ENCODE measurements around the gene ADGRG7. TPM values are rescaled to one million over a fixed set of nuclear protein-coding genes. Genes with fewer than 3 reads are reported as not detected.

ADGRG7 gene
- total RNA-seq, 2 experiments from 2014 or later, result not detected

GRCh38 chr3:100681496-100681895 is 72.1 kb downstream of the ADGRG7 start:
- no TSS peak for BruUV-seq (replicated peaks)
- Histone ChIP-seq H3K9me3 (ENCODE audit: low read length) (no peaks in the 10 kb centered on the region), H4K20me1 (ENCODE audit: insufficient read depth, low read length) (no peaks in the 10 kb centered on the region), H3K36me3 (ENCODE audit: insufficient read depth, low read length) (no peaks in the 10 kb centered on the region), H3K9me2 (ENCODE audit: insufficient read depth, low read length) (no peaks in the 10 kb centered on the region), H3K4me2 (ENCODE audit: low read length) (no peak overlapping the region), H3K4me1 (ENCODE audit: insufficient read depth, low read length, poor library complexity, severe bottlenecking) (no peaks in the 10 kb centered on the region), H3K27ac (ENCODE audit: low read depth, low read length, poor library complexity, severe bottlenecking) (no peak overlapping the region), H3K4me3 (ENCODE audit: low read depth, low read length, poor library complexity, severe bottlenecking) (no peak overlapping the region), H2AFZ (ENCODE audit: low read length) (no peak overlapping the region), H3K79me2 (ENCODE audit: insufficient read depth, low read depth, low read length) (no peaks in the 10 kb centered on the region)
- DNase-seq (ENCODE audit: low spot score), result no peak
- intact Hi-C loops (cut with micrococcal nuclease; ENCODE audit: unreplicated experiment), result no loop called here
- CTCF ChIA-PET (ENCODE audit: unreplicated experiment), result no interaction called here
- no peak for TF ChIP-seq EZH2phosphoT487 (IDR thresholded peaks at IDR 0.05; ENCODE audit: borderline replicate concordance, low read depth, low read length)
- TF ChIP-seq, protein P1, sequence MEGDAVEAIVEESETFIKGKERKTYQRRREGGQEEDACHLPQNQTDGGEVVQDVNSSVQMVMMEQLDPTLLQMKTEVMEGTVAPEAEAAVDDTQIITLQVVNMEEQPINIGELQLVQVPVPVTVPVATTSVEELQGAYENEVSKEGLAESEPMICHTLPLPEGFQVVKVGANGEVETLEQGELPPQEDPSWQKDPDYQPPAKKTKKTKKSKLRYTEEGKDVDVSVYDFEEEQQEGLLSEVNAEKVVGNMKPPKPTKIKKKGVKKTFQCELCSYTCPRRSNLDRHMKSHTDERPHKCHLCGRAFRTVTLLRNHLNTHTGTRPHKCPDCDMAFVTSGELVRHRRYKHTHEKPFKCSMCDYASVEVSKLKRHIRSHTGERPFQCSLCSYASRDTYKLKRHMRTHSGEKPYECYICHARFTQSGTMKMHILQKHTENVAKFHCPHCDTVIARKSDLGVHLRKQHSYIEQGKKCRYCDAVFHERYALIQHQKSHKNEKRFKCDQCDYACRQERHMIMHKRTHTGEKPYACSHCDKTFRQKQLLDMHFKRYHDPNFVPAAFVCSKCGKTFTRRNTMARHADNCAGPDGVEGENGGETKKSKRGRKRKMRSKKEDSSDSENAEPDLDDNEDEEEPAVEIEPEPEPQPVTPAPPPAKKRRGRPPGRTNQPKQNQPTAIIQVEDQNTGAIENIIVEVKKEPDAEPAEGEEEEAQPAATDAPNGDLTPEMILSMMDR (conservative IDR thresholded peaks at IDR 0.05; ENCODE audit: low read length), result no peak
- POLR2A ChIA-PET, result no interaction called here

GRCh38 chr3:100682056-100682853 is 72.9 kb downstream of the ADGRG7 start:
- no peak overlapping the region for H3K27ac ChIP-seq (ENCODE audit: low read depth, low read length, poor library complexity, severe bottlenecking)
- H3K9me2 ChIP-seq (ENCODE audit: insufficient read depth, low read length), result no peaks in the 10 kb centered on the region
- intact Hi-C loops (cut with micrococcal nuclease; ENCODE audit: unreplicated experiment), result no loop called here
- H3K4me3 ChIP-seq (ENCODE audit: low read depth, low read length, poor library complexity, severe bottlenecking), result no peak overlapping the region
- no peak for DNase-seq (ENCODE audit: low spot score)
- no TSS peak for BruUV-seq (replicated peaks)
- H3K79me2 ChIP-seq (ENCODE audit: insufficient read depth, low read depth, low read length), result no peaks in the 10 kb centered on the region
- H3K4me1 ChIP-seq (ENCODE audit: insufficient read depth, low read length, poor library complexity, severe bottlenecking), result no peaks in the 10 kb centered on the region
- POLR2A ChIA-PET, result no interaction called here
- no peaks in the 10 kb centered on the region for H4K20me1 ChIP-seq (ENCODE audit: insufficient read depth, low read length)
- no peaks in the 10 kb centered on the region for H3K9me3 ChIP-seq (ENCODE audit: low read length)
- TF ChIP-seq EZH2phosphoT487 (IDR thresholded peaks at IDR 0.05; ENCODE audit: borderline replicate concordance, low read depth, low read length), result no peak
- TF ChIP-seq, protein P1 (conservative IDR thresholded peaks at IDR 0.05; ENCODE audit: low read length), result no peak
- H2AFZ ChIP-seq (ENCODE audit: low read length), result no peak overlapping the region
- CTCF ChIA-PET (ENCODE audit: unreplicated experiment), result no interaction called here
- H3K36me3 ChIP-seq (ENCODE audit: insufficient read depth, low read length), result no peaks in the 10 kb centered on the region
- H3K4me2 ChIP-seq (ENCODE audit: low read length), result no peak overlapping the region

Measured in OCI-LY7 (cell line).